Activated CD8-positive, alpha-beta memory T cell treated with anti-CD3 and anti-CD28 coated beads, Interleukin-2, amount 50 U/mL, for 1 hour (primary cell): Measurements from ENCODE around the gene CUL3.
"Not testable (repeated sequence)": the region's sequence is repeated elsewhere in the genome, so short reads cannot be mapped to it uniquely, and the experiment has no call there.

Source experiments
- DNase-seq: peaks from one replicate; pipeline ENCODE4 v3.0.0-alpha.2; 2020; ENCODE audit errors: extremely low read depth

The CUL3 gene

GRCh38 chr2:224585211-224586088 is at the start of gene CUL3:
TSS of gene CUL3 (minus strand) at chr2:224585363. CDS start at chr2:224585009, 354 bp downstream.
- peak; percentile 96 for DNase-seq

DNA sequence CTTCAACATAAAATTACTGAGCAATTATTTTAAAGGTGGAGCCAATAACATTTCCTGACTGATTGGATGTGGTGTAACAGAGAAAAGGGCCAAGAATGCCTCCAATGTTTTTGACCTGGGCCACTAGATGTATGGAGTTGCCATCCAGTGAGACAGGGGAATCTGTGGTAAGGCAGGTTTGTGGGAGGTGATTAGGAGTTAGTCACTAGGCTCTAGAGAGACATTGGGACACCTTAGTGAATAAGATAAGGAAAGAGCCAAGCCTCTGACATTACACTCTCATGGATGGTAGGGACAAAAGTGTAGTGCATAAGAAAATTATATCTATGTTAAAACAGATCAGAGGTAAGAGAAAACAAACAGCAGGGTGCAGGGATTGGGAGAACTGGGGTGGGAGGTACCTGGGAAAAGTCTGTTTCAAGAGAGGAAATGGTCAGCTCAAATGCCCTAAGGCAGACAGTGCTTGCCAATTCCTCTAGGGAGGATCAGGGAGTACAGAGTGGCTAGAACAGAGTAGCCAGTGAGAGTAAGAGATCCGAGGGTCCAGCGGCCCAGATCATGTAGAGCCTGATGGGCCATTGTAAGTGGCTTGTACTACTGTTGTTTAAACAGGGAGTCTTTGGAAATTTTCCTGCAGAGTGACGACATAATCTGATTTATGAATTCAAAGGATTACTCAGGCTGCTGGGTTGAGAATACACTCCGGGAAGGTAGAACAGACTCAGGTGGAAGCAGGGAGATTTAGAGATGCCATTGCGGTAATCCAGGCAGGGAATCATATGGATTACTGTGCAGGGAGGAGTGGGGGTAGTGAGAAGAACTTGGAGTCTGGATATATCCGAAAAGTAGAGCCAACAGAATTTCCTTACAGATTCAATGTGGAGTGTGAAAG is 45.7 kb upstream of the CUL3 start:
- no peak for DNase-seq

DNA sequence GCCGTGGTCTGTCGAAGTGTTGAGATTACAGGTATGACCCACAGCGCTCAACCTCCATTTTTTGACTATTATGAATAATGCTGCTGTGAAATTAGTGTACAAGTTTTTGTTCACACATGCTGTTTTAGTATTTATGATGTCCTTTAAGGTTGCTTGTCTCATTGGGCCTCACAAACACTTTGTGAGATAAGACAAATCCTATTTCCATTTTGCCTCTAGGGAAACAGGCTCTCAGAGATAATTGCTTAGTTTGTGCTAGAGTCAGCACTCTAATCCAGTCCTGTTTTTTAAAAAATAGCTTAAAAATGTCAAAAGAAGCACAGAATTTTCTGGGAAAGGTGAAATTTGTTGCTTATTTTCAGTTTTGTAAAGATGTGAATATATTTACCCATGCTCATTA is 43.3 kb upstream of the CUL3 start:
- no peak for DNase-seq

- no peak for DNase-seq
Measured at GRCh38 chr2:224626735-224627134, 41.6 kb upstream of the CUL3 start.

DNA sequence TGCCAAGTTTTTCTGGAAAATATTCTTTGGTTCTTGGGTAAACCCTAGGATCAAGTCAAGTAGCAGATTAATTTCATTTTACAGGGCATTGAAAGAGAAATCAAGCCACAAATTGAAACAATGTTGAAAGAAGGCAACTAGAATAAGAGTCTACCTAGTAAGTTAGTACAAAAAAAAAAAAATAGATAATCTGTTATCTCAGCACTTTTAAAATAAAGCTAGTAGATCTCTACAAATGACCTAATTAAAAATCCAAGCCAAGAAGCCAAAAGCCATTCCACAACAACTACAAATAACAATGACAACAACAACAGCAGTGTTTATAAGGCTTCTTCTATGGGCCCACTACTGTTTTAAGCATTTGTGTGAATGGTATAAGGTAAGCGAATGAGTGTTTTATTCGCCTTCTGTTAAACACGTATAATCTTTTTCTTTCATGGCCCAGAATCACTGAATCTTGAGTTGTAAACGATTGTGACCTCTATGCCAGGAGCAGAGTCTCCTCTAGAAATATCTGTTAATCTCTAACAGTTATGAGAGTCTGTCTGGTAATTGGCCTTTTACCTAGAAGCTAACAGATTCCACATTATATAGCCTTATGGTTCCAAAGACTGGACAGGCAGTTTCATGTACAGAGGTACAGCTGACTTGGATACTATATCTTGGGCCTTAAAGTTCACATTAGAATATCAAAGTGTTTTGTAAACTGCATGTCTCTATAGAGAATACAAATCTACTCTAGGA is 28.6 kb upstream of the CUL3 start:
- no peak for DNase-seq

DNA sequence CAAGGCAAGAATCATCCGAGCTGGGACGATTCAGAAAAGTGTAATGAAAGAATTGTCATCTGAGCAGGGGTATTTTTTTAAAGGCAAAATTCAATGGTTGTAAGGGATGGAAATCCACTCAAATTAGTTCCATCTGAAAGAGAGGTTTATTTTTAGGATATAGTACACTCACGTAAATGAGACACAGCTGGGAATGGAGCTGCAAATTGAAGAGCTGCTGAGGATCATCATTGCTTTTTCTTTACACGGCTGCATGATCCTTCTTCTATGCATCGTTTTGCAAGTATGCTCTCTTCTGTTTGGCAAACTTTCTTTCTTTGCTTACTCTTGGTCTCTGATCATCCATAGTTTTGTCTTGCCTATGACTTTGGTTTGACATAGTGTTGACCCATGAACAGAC is 27.4 kb upstream of the CUL3 start:
- DNase-seq, result no peak

GRCh38 chr2:224611938-224612337 is 26.8 kb upstream of the CUL3 start:
- no peak for DNase-seq

DNA sequence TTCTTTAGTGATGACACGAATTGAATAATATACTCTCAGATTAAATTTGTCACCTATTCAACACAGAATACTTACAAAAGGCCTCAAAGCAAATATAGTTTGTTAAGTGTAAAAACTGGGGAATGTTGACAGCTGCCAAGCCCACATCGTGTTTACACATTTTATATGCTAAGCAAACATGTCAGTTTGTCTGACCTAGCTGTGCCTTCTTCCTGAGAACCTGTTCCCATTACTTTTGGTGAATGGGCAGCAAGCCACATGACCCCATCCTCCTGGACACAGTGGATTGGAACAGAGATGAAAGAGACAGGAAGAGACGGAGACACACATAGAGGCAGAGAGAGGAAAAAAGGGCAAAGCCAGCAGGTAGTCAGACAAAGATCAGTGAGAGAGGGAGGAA is 22.9 kb upstream of the CUL3 start:
- DNase-seq, result no peak

- DNase-seq, result not testable (repeated sequence)
Measured at GRCh38 chr2:224603746-224604500, 18.8 kb upstream of the CUL3 start.

GRCh38 chr2:224602778-224603375 is 17.7 kb upstream of the CUL3 start:
- not testable (repeated sequence) for DNase-seq

DNA sequence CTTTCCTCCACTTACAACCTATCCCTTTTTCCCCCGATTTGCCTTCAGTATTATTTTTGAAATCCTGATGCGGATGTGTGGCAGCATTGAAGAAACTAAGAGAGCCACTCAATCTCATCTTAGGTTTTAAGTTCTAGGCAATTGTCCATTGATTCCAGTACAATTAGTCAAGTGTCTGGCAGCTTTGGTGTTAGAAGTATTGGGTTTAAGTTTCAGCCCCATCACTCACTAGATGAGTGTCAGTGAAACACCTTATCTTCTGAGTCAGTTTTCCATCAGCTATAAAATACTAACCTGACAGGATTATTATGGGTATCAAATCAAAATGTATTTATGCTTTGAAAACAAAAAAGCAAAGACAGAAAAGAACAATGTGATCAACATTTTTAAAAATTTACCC is 16.8 kb upstream of the CUL3 start:
- DNase-seq, result no peak

- DNase-seq, result no peak
Measured at GRCh38 chr2:224598678-224599077, 13.5 kb upstream of the CUL3 start.

DNA sequence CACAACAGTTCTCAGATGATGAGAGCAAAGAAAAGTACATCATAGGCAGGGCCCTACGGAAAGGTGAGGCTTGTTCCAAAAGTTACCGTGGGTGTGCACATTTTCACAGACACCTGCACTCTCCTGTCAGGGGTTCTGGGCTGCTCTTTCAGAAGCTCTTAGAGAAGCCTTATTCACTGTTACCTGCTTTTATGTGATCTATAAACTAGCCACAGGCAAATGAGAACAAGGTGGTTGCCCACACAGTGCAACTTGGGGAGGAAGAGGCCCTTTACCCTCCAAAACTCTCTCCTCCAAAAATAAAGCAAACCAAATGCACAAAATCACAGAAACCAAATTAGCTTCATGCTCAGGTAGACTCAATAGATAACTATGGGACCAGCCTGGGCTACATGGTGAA is 11.1 kb upstream of the CUL3 start:
- no peak for DNase-seq

DNA sequence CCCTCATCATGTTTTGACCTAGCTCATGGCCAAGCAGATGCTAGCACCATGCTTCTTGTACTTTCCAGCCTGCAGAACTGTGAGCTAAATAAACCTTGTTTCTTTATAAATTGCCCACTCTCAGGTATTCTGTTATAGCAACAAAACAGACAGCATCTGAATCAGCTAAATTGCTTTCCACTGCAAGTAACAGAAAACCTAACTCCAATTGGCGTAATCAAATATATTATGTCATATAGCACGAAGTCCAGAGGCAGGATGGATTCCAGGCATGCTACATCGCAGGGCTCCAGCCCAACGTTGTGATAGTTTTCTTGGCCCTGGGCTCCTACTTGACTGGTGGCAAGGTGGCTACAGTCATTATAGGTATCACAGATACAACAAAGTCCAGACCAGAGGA is 10.4 kb upstream of the CUL3 start:
- DNase-seq, result no peak

DNA sequence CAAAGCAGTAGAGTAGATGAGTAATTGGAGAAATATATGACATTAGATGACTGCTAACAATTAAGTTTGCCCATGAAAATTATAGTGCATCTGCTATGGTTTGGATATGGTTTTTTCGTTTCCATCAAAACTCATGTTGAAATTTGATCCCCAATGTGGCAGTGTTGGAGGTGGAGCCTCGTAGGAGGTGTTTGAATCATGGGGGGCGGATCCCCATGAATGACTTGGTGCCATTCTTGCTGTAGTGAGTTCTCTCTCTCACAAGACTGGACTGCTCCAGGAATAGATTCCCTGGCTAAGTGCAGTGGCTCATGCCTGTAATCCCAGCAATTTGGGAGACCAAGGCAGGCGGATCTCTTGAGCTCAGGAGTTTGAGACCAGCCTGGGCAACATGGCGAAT is 9.7 kb upstream of the CUL3 start:
- no peak for DNase-seq

DNA sequence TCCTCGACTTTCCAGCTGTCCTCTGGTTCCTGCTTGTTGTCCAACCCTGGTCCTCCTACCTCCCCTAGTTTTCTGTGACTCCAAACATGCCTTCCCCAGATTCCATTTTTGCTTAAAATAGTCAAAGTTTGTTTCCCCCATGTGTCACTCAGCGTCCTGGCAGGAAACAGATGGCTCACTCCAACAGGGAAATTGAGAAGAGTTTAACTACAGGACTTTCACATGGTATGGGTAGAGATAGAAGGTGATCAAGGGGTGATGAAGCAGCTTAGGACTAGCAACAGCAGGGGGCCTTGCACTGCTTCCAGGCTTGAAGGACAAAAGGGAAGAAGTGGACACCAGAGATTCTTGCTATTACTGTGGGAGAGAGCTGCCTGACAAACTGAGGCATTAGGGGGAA is 6.1 kb upstream of the CUL3 start:
- no peak for DNase-seq

DNA sequence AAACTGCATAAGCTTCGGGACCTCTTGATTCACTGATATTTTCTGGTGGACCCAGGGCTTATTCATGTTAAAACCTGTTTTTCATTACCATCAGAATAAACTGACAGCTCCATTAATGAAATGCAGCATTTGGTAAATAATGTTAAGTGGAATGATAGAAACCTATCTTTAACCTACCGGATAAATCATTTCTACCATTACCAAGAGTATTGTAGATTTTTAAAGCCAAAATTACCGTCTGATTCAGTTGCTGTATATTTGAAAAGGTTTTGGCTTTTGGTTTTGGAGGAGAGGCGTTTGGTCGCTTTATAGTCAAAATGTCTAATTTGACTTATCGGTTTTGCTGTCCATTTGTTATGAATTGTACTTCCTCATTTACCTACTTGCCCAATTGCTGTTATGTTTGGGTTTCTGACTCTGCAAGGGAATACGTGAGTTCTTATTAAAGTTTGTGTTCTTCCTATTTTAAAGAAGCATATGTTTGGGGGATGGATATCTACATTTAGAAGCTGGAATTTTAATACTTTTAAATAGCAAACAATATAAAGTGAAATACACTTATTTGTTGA is 1.0 kb upstream of the CUL3 start:
- no peak for DNase-seq

GRCh38 chr2:224584785-224585210 is 365 bp downstream of the CUL3 start:
- peak; percentile 13 for DNase-seq

DNA sequence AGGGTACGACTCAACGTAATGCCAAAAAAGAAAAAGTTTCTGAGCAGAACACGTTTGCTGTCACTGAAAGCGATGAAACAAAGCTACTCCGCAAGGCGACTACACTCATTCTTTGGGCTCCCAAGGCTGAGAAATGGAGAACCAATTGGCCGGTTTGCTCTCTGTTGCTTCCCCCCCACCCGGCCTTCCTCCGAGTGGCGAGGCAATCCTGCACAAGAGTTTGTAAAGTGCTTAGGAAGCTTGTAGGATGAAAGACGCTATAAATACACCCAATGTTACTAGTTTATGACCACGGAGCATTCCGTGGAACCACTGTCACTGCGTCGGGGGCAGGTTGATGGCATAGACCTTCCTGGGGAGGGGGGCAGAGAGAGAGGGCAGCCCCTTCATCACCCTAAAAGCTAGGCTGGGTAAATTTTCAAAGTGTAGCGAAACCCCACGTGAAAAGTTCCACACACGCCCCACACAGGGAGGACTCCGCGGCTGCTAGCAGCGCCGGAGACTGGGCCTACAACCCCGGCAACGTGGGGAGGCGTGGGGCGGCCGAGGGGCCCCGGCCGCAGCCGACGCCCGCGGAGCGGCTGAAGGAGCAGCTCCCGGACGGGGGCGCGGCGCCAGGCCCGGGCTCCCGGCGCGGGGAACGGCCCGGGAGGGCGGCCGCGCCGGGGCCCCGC is 915 bp downstream of the CUL3 start:
- DNase-seq, result no peak

DNA sequence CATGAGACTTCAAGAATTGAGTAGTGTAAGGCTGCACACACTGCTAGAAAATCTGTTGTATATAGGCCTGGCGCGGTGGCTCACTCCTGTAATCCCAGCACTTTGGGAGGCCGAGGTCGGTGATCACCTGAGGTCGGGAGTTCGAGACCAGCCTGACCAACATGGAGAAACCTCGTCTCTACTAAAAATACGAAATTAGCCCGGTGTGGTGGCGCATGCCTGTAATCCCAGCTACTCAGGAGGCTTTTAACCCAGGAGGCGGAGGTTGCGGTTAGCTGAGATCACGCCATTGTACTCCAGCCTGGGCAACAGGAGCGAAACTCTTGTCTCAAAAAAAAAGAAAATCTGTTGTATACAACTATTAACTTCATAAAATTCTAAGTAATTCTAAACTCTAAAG is 2.1 kb downstream of the CUL3 start:
- not testable (repeated sequence) for DNase-seq
